SK-N-SH (cell line): ENCODE results near the gene PROM2. TPM values are rescaled to one million over a fixed set of nuclear protein-coding genes. Genes with fewer than 3 reads are reported as not detected.

Source experiments
- CTCF ChIA-PET: fragments of 300-600, 350-600 bp; formaldehyde crosslinking; extraction: SDS; loops from one replicate; lab custom pipeline; 2021; lab: Yijun Ruan, JAX
- POLR2A ChIA-PET: fragments of 350-600 bp; sonication (Branson Sonifier 250); formaldehyde crosslinking; extraction: SDS; loops from one replicate; lab custom pipeline; 2020; ENCODE audit warnings: antibody characterized with exemption, inconsistent platforms; lab: Yijun Ruan, JAX
- DNase-seq: peaks from one replicate; pipeline ENCODE4 v3.0.0; 2012
- H2AFZ ChIP-seq: fragments of 200-600 bp; sonication (generic); 2 replicates; pipeline ENCODE4 v1.8.1; 2016; ENCODE audit warnings: antibody characterized with exemption, mild to moderate bottlenecking, low read depth
- H3F3A ChIP-seq: fragments of 200-600 bp; sonication (generic); replicated peaks from 2 replicates; pipeline ENCODE3; 2016; ENCODE audit warnings: antibody characterized with exemption, mild to moderate bottlenecking; ENCODE audit not compliant: insufficient read depth
- H3K27ac ChIP-seq, 2 experiments: fragments of 200-500 bp in 1 of 2; fragments of 200-600 bp in 1 of 2; sonication (Bioruptor generic) in 1 of 2; sonication (generic), shearing (Covaris generic) in 1 of 2; 2 replicates each; pipeline versions ENCODE4 v1.5.1 to v1.6.1; 2014 to 2016; ENCODE audit warnings: low read depth in 2 of 2, inconsistent platforms in 1 of 2, low read length in 1 of 2, mild to moderate bottlenecking in 1 of 2, mixed read lengths in 1 of 2
- H3K27me3 ChIP-seq: fragments of 200-600 bp; sonication (generic), shearing (Covaris generic); 2 replicates; pipeline ENCODE4 v1.6.1; 2016; ENCODE audit warnings: mixed run types; ENCODE audit not compliant: insufficient read depth
- H3K36me3 ChIP-seq, 2 experiments: fragments of 200-500 bp in 1 of 2; fragments of 200-600 bp in 1 of 2; sonication (Bioruptor generic) in 1 of 2; sonication (generic) in 1 of 2; replicated peaks in 1 of 2; 2 replicates each; pipeline versions ENCODE3 to v1.5.1; 2014 to 2016; ENCODE audit warnings: low read length in 1 of 2, mild to moderate bottlenecking in 1 of 2; ENCODE audit not compliant: insufficient read depth in 2 of 2, control insufficient read depth in 1 of 2
- H3K4me1 ChIP-seq, 2 experiments: fragments of 200-500 bp in 1 of 2; fragments of 200-600 bp in 1 of 2; sonication (Bioruptor generic) in 1 of 2; sonication (generic), shearing (Covaris generic) in 1 of 2; 2 replicates each; pipeline versions ENCODE4 v1.5.1 to v1.6.1; 2014 to 2016; ENCODE audit warnings: low read depth in 1 of 2, low read length in 1 of 2, mixed run types in 1 of 2; ENCODE audit not compliant: insufficient read depth in 2 of 2, control insufficient read depth in 1 of 2
- H3K4me2 ChIP-seq: fragments of 200-600 bp; sonication (generic), shearing (Covaris generic); 2 replicates; pipeline ENCODE4 v1.6.1; 2017; ENCODE audit warnings: mixed run types
- H3K4me3 ChIP-seq, 2 experiments: fragments of 200-500 bp in 1 of 2; fragments of 200-600 bp in 1 of 2; sonication (Bioruptor generic) in 1 of 2; sonication (generic), shearing (Covaris generic) in 1 of 2; 2 replicates each; pipeline versions ENCODE4 v1.5.1 to v1.8.1; 2014 to 2016; ENCODE audit warnings: low read depth in 2 of 2, inconsistent platforms in 1 of 2, low read length in 1 of 2, mild to moderate bottlenecking in 1 of 2, mixed read lengths in 1 of 2, moderate library complexity in 1 of 2
- H3K79me2 ChIP-seq: fragments of 200-600 bp; sonication (generic); 2 replicates; pipeline ENCODE4 v1.8.1; 2017; ENCODE audit warnings: mild to moderate bottlenecking; ENCODE audit not compliant: insufficient read depth
- H3K9ac ChIP-seq: fragments of 200-600 bp; sonication (generic); 2 replicates; pipeline ENCODE4 v1.6.1; 2017; ENCODE audit warnings: mixed run types
- H3K9me2 ChIP-seq: fragments of 200-600 bp; sonication (generic); 2 replicates; pipeline ENCODE4 v1.6.1; 2017; ENCODE audit warnings: mixed run types
- H3K9me3 ChIP-seq: fragments of 200-600 bp; sonication (generic); 2 replicates; pipeline ENCODE4 v1.6.1; 2017; ENCODE audit warnings: mixed run types, mild to moderate bottlenecking, moderate library complexity
- H4K20me1 ChIP-seq: fragments of 200-600 bp; sonication (generic); 2 replicates; pipeline ENCODE4 v1.6.1; 2017; ENCODE audit warnings: mild to moderate bottlenecking, mixed run types; ENCODE audit not compliant: insufficient read depth
- EZH2phosphoT487 ChIP-seq: fragments of 200-600 bp; sonication (generic); IDR thresholded peaks from 2 replicates; pipeline ENCODE4 v1.6.1; 2017; ENCODE audit warnings: low read depth, mixed run types, mild to moderate bottlenecking, antibody characterized with exemption, moderate library complexity, borderline replicate concordance
- FOSL2 ChIP-seq: IDR thresholded peaks from 2 replicates; pipeline ENCODE4 v1.4.0; 2012; ENCODE audit warnings: low read depth, mild to moderate bottlenecking, moderate library complexity, borderline replicate concordance
- GABPA ChIP-seq: IDR thresholded peaks from 2 replicates; pipeline ENCODE4 v1.4.0; 2012; ENCODE audit warnings: low read depth, mild to moderate bottlenecking
- MAX ChIP-seq: IDR thresholded peaks from 2 replicates; pipeline ENCODE4 v1.4.0; 2012; ENCODE audit warnings: low read depth
- MEF2A ChIP-seq: IDR thresholded peaks from 2 replicates; pipeline ENCODE4 v1.4.0; 2012; ENCODE audit warnings: low read depth, borderline replicate concordance
- NFIC ChIP-seq: IDR thresholded peaks from 2 replicates; pipeline ENCODE4 v1.4.0; 2012; ENCODE audit warnings: borderline replicate concordance
- POLR2AphosphoS5 ChIP-seq: IDR thresholded peaks from 2 replicates; pipeline ENCODE4 v1.6.1; 2012; ENCODE audit warnings: low read depth, low read length
- RXRA ChIP-seq: IDR thresholded peaks from 2 replicates; pipeline ENCODE4 v1.4.0; 2012; ENCODE audit warnings: low read depth, mild to moderate bottlenecking, borderline replicate concordance
- TAF1 ChIP-seq: IDR thresholded peaks from 2 replicates; pipeline ENCODE4 v1.6.1; 2012; ENCODE audit warnings: low read depth, mild to moderate bottlenecking, low read length, moderate library complexity, borderline replicate concordance
- TCF12 ChIP-seq: IDR thresholded peaks from 2 replicates; pipeline ENCODE4 v1.4.0; 2012
- TEAD4 ChIP-seq: IDR thresholded peaks from 2 replicates; pipeline ENCODE4 v1.4.0; 2012; ENCODE audit warnings: mild to moderate bottlenecking, borderline replicate concordance; ENCODE audit not compliant: insufficient read depth
- USF2 ChIP-seq: fragments of 150-350 bp; IDR thresholded peaks from 2 replicates; pipeline ENCODE4 v1.6.1; 2017; ENCODE audit warnings: antibody characterized with exemption, low read length, low read depth, borderline replicate concordance
- YY1 ChIP-seq: IDR thresholded peaks from 2 replicates; pipeline ENCODE4 v1.4.0; 2012; ENCODE audit warnings: low read depth, mild to moderate bottlenecking
- WGBS: methylation state at CpG from one replicate; pipeline ENCODE4 v1.1.6; 2017; ENCODE audit warnings: low lambda C conversion rate; 5-methylcytosine and 5-hydroxymethylcytosine counted together
- polyA plus RNA-seq, 3 experiments: library from polyadenylated mRNA; depleted of rRNA; stranded (reverse); fragments of >200 nt; gene quantifications; 2 replicates each; pipeline ENCODE4 v1.2.3, GENCODE V29; 2012

PROM2 gene
- polyA plus RNA-seq, 1 of the 3 experiments (the other 2 are of a cell fraction), result 0.38 TPM

GRCh38 chr2:95312543-95313201, 38.4 kb downstream of the PROM2 start:
- H2AFZ ChIP-seq, result no peak overlapping the region
- H3K27me3 ChIP-seq, result no peaks in the 10 kb centered on the region; the same call in 1 of the 2 replicates
- H3K4me3 ChIP-seq, result no peak overlapping the region
- ChIA-PET POLR2A (interaction anchor here (0.7 kb wide), 1 partner anchor 106 kb away, joined by 3 read pairs; no protein-coding TSS in a partner anchor), CTCF (interaction anchor here (0.7 to 6.8 kb wide), 3 partner anchors 11 to 198 kb away, joined by 3 to 90 read pairs (median 7); no protein-coding TSS in a partner anchor)
- H3K9me2 ChIP-seq, result no peaks in the 10 kb centered on the region
- H3K36me3 ChIP-seq, result no peaks in the 10 kb centered on the region
- no peak overlapping the region for H3K4me2 ChIP-seq
- no peaks in the 10 kb centered on the region for H3K79me2 ChIP-seq
- no peaks in the 10 kb centered on the region for H3K4me1 ChIP-seq
- WGBS, result 58% methylated on average over 12 of the region's 24 CpGs
- H4K20me1 ChIP-seq, result no peaks in the 10 kb centered on the region
- TF ChIP-seq USF2, result no peak
- no peak for TF ChIP-seq EZH2phosphoT487
- TF ChIP-seq POLR2AphosphoS5, result no peak
- no peak for TF ChIP-seq TAF1
- no peak overlapping the region for H3K9ac ChIP-seq
- H3K27ac ChIP-seq, result no peak overlapping the region
- H3K9me3 ChIP-seq, result no peaks in the 10 kb centered on the region
- no peak for DNase-seq
- H3F3A ChIP-seq, result no peaks in the 10 kb centered on the region

- no peak overlapping the region for H2AFZ ChIP-seq
Observed at GRCh38 chr2:95313296-95314131, 39.3 kb downstream of the PROM2 start.

GRCh38 chr2:95314598-95314963, 40.3 kb downstream of the PROM2 start:
- H4K20me1 ChIP-seq, result no peaks in the 10 kb centered on the region
- WGBS, result 60% methylated on average over 9 of the region's 11 CpGs
- no peak overlapping the region for H3K4me3 ChIP-seq
- no peak overlapping the region for H3K27ac ChIP-seq
- no peak overlapping the region for H3K4me2 ChIP-seq
- H2AFZ ChIP-seq, result no peak overlapping the region
- H3K9me2 ChIP-seq, result no peaks in the 10 kb centered on the region
- ChIA-PET POLR2A (no interaction called here), CTCF (interaction anchor here (0.9 to 6.8 kb wide), 12 partner anchors 13 to 109 kb away, joined by 3 to 90 read pairs (median 5); partner anchors contain the start of gene PROM2)
- H3K36me3 ChIP-seq, result no peaks in the 10 kb centered on the region
- no peak for DNase-seq
- no peaks in the 10 kb centered on the region for H3K9me3 ChIP-seq
- no peaks in the 10 kb centered on the region; the same call in 1 of the 2 replicates for H3K27me3 ChIP-seq
- no peak overlapping the region for H3K9ac ChIP-seq
- no peaks in the 10 kb centered on the region for H3K4me1 ChIP-seq
- no peaks in the 10 kb centered on the region for H3F3A ChIP-seq
- H3K79me2 ChIP-seq, result no peaks in the 10 kb centered on the region
- TF ChIP-seq FOSL2 (no peak), TCF12 (no peak), YY1 (no peak), USF2 (no peak), MAX (no peak), RXRA (no peak), MEF2A (no peak), NFIC (no peak), GABPA (no peak)

More at GRCh38 chr2:95313296-95314131, 39.3 kb downstream of the PROM2 start:
- H3F3A ChIP-seq, result no peaks in the 10 kb centered on the region
- ChIA-PET POLR2A (no interaction called here), CTCF (interaction anchor here (0.7 to 6.8 kb wide), 3 partner anchors 11 to 198 kb away, joined by 3 to 90 read pairs (median 7); no protein-coding TSS in a partner anchor)
- no peaks in the 10 kb centered on the region for H3K79me2 ChIP-seq
- H4K20me1 ChIP-seq, result no peaks in the 10 kb centered on the region
- DNase-seq, result no peak
- H3K9ac ChIP-seq, result no peak overlapping the region
- no peaks in the 10 kb centered on the region for H3K4me1 ChIP-seq
- H3K27ac ChIP-seq, result no peak overlapping the region
- TF ChIP-seq TEAD4, result no peak
- no peak for TF ChIP-seq NFIC
- no peak for TF ChIP-seq TCF12
- TF ChIP-seq, all 33 proteins: peak for 0
- Histone ChIP-seq H3K4me2 (no peak overlapping the region), H3K9me2 (no peaks in the 10 kb centered on the region), H3K27me3 (no peaks in the 10 kb centered on the region; the same call in 1 of the 2 replicates), H3K36me3 (no peaks in the 10 kb centered on the region), H3K4me3 (no peak overlapping the region), H3K9me3 (no peaks in the 10 kb centered on the region)
- 55% methylated on average over 14 of the region's 16 CpGs for WGBS
